Upper lobe of right lung (tissue), 1 donor: ENCODE measurements around the gene TMEM178B. TPM values are rescaled to one million over a fixed set of nuclear protein-coding genes. Genes with fewer than 3 reads are reported as not detected.

Experiments
- ATAC-seq: fragments of 200-7000 bp; cut with Tn5 transposase; one replicate; pipeline ENCODE4 v1.9.1; 2020; ENCODE audit warnings: mild to moderate bottlenecking, moderate library complexity
- DNase-seq: peaks from one replicate; pipeline ENCODE4 v3.0.0-alpha.2; 2020
- H3K27ac ChIP-seq: fragments of 200-600 bp; one replicate; pipeline ENCODE4 v1.8.0; 2022
- H3K27me3 ChIP-seq: fragments of 200-600 bp; one replicate; pipeline ENCODE4 v1.8.0; 2022; ENCODE audit warnings: mild to moderate bottlenecking
- H3K36me3 ChIP-seq: fragments of 200-600 bp; one replicate; pipeline ENCODE4 v1.8.0; 2022
- H3K4me1 ChIP-seq: fragments of 200-600 bp; one replicate; pipeline ENCODE4 v1.8.0; 2022
- H3K4me3 ChIP-seq: fragments of 200-600 bp; one replicate; pipeline ENCODE4 v1.8.0; 2022; ENCODE audit warnings: mild to moderate bottlenecking
- H3K9me3 ChIP-seq: fragments of 200-600 bp; one replicate; pipeline ENCODE4 v1.8.0; 2022
- intact Hi-C: fragments of 100-400 bp; cut with DNase I; formaldehyde crosslinking; loops from one replicate; pipeline ENCODE4 v1.11.0; 2022
- total RNA-seq: library from RNA; stranded (reverse); fragmentation: NEBNext Ultra II Directional; extraction: Animal tissue kit (Norgen Biotek cat#: 25700); gene quantifications from one replicate; pipeline ENCODE4 v1.2.1, GENCODE V29; 2021
- TF ChIP-seq, protein P1 (sequence below): fragments of 200-600 bp; IDR thresholded peaks from one replicate; pipeline ENCODE4 v1.8.0; 2022; ENCODE audit warnings: antibody characterized with exemption
- donor health status: DM: no; HTN: yes; CAD: no; lungs with severe emphysema.

Gene TMEM178B
- total RNA-seq, 1 donor from 2014 or later = 1.4 TPM

DNA sequence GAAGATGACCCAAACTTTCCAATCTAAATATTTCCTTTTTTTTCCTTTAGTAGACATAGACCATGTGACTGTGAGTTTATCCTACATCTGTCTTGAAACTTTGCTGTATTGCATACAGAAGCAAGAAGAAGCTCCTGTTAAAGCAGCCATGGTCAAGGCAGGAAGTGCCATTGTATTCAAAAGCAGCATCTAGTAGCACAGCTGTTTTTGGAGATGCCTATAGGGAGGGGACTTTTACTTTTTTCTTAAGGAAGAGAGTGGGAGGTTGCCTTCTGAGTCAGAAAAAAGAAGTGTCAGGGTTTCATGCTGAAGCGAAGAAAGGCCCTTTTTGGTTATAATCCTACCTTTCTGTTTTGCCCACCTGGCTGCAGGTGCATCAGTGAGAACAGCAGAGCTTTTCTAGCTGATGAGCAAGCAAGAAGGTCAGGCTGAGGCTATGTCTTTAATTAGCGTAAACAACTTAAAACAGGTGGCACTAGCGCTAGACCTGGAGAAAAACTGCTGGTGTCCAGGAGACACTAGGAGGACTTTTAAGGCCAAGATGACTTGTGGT lies 243.2 kb downstream of the TMEM178B start:
- TF ChIP-seq, protein P1, sequence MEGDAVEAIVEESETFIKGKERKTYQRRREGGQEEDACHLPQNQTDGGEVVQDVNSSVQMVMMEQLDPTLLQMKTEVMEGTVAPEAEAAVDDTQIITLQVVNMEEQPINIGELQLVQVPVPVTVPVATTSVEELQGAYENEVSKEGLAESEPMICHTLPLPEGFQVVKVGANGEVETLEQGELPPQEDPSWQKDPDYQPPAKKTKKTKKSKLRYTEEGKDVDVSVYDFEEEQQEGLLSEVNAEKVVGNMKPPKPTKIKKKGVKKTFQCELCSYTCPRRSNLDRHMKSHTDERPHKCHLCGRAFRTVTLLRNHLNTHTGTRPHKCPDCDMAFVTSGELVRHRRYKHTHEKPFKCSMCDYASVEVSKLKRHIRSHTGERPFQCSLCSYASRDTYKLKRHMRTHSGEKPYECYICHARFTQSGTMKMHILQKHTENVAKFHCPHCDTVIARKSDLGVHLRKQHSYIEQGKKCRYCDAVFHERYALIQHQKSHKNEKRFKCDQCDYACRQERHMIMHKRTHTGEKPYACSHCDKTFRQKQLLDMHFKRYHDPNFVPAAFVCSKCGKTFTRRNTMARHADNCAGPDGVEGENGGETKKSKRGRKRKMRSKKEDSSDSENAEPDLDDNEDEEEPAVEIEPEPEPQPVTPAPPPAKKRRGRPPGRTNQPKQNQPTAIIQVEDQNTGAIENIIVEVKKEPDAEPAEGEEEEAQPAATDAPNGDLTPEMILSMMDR = no peak
- Histone ChIP-seq H3K27me3 (no peaks in the 10 kb centered on the region), H3K9me3 (no peaks in the 10 kb centered on the region), H3K4me1 (no peaks in the 10 kb centered on the region), H3K36me3 (no peaks in the 10 kb centered on the region), H3K27ac (no peak overlapping the region), H3K4me3 (no peak overlapping the region)
- intact Hi-C loops = no loop called here
- DNase-seq = no peak
- no peak for ATAC-seq

DNA sequence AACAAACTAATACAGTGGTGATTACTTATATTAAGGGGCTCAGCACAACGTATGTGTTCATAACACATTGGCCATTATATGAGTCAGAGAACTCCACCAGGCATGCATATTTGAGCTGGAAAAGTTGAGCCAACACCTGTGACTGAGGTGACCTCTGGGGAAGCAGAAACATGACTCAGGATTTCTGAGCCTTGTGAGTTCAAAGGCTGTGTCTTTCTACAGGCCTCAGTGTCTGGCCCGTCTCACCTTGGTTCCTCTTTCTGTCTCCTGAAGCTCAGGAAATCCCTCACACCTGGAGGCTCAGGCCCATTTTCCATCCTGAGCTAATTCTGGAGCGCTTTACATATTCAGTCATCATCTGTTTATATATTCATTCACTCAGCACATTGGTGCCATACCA lies 246.4 kb downstream of the TMEM178B start:
- Histone ChIP-seq H3K4me1 (no peaks in the 10 kb centered on the region), H3K4me3 (no peak overlapping the region), H3K27me3 (no peaks in the 10 kb centered on the region), H3K36me3 (no peaks in the 10 kb centered on the region), H3K27ac (no peak overlapping the region), H3K9me3 (no peaks in the 10 kb centered on the region)
- no peak for ATAC-seq
- no peak for DNase-seq
- TF ChIP-seq, protein P1 = no peak
- intact Hi-C loops = no loop called here

DNA sequence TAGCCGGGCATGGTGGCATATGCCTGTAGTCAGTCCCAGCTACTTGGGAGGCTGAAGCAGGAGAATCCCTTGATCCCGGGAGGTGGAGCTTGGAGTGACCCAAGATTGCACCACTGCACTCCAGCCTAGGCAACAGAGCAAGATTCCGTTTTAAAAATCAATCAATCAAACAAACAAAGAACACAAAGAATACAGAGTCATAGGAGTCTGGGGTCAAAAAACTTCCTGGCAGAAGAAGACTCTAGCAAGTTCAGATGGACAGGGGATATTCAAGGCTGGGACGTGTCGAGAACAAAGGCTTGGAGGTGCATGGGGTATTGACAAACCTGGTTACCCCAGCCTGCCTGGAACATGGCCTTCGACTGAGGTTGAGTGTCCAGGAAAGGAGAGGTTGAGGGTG lies 248.5 kb downstream of the TMEM178B start:
- H3K27me3 ChIP-seq = no peaks in the 10 kb centered on the region
- DNase-seq (no peak), ATAC-seq (no peak)
- H3K9me3 ChIP-seq = no peaks in the 10 kb centered on the region
- no peaks in the 10 kb centered on the region for H3K36me3 ChIP-seq
- intact Hi-C loops = no loop called here
- H3K27ac ChIP-seq = no peak overlapping the region
- H3K4me3 ChIP-seq = no peak overlapping the region
- H3K4me1 ChIP-seq = no peaks in the 10 kb centered on the region
- TF ChIP-seq, protein P1 = no peak

DNA sequence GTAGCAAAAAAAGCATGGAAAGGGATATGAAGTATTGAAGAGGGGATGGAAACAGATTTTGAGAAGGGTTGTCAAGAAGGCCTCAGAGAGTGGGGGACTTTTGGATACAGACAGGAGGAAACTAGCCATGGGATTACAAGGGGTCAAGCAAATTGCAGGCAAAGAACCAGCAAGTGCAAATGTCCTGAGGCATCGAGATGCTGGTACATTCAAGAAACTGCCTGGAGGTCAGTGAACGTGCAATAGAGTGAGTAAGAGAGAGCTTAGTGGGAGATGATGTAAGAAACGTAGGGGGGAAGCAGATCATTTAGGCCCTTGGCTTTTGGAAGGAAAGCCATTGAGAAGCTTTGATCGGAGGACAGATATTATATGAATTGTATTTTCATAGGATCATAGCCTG lies 250.0 kb downstream of the TMEM178B start:
- no peaks in the 10 kb centered on the region for H3K9me3 ChIP-seq
- no peak overlapping the region for H3K4me3 ChIP-seq
- intact Hi-C loops = no loop called here
- DNase-seq (no peak), ATAC-seq (no peak)
- no peaks in the 10 kb centered on the region for H3K27me3 ChIP-seq
- no peak overlapping the region for H3K27ac ChIP-seq
- TF ChIP-seq, protein P1 = no peak
- H3K4me1 ChIP-seq = no peaks in the 10 kb centered on the region
- H3K36me3 ChIP-seq = no peaks in the 10 kb centered on the region

DNA sequence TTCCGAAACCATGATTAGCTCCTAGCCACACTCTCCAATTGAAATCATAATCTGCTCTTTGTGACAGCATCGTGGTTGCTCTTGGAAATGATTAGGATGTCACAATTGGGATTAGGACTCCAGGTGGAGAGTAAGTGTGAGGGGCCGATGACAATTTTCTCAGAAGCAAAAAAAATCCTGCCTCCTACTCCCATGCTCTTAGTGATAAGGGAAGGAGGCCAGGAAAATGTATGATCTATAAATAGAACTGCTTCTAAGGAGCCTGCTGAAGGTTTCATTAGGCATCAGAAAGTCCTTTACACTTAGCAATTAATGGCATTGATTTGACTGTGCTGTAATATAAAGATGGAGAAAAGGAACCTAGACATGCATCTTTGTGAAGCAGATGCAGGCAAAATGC lies 251.0 kb downstream of the TMEM178B start:
- intact Hi-C loops = no loop called here
- DNase-seq (no peak), ATAC-seq (no peak)
- TF ChIP-seq, protein P1 = no peak
- H3K9me3 ChIP-seq = no peaks in the 10 kb centered on the region
- H3K27ac ChIP-seq = no peak overlapping the region
- no peak overlapping the region for H3K4me3 ChIP-seq
- H3K4me1 ChIP-seq = no peaks in the 10 kb centered on the region
- no peaks in the 10 kb centered on the region for H3K36me3 ChIP-seq
- no peaks in the 10 kb centered on the region for H3K27me3 ChIP-seq

DNA sequence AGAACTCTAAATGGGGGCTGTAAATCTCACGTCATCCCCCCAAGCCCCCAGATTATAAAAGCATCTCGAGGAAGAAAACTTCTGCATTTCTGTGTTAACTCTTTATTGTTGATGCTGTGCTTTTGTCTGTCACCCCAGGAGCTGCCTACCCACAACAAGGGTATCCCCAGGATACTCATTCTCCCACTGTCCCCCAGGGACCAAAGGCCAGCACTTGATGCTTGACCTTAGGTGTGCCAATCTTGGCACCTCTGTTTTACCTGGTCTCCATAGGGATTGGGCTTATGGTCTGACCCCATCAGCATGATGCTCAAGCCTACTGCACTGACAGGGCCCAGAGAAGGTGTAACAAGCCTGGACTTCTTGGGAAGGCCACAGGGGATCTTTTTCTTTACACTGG lies 251.4 kb downstream of the TMEM178B start:
- no peak for ATAC-seq
- Histone ChIP-seq H3K27me3 (no peaks in the 10 kb centered on the region), H3K27ac (no peak overlapping the region), H3K36me3 (no peaks in the 10 kb centered on the region), H3K9me3 (no peaks in the 10 kb centered on the region), H3K4me1 (no peaks in the 10 kb centered on the region), H3K4me3 (no peak overlapping the region)
- intact Hi-C loops = no loop called here
- DNase-seq = no peak
- TF ChIP-seq, protein P1 = no peak
